Rectal smooth muscle tissue (tissue), 1 donor: ENCODE results near the gene PDCD2L.
"Not testable (repeated sequence)": the region's sequence is repeated elsewhere in the genome, so short reads cannot be mapped to it uniquely, and the experiment has no call there.

Experiments used
- H3K27ac ChIP-seq: one replicate; pipeline ENCODE4 v1.7.0; 2013; ENCODE audit warnings: low read depth, low read length, inconsistent platforms
- H3K27me3 ChIP-seq: one replicate; pipeline ENCODE4 v1.7.0; 2013; ENCODE audit warnings: low read length; ENCODE audit not compliant: control insufficient read depth, insufficient read depth
- H3K36me3 ChIP-seq: one replicate; pipeline ENCODE4 v1.7.0; 2013; ENCODE audit warnings: low read length; ENCODE audit not compliant: control insufficient read depth, insufficient read depth
- H3K4me1 ChIP-seq: one replicate; pipeline ENCODE4 v1.7.0; 2013; ENCODE audit warnings: low read length; ENCODE audit not compliant: control insufficient read depth, insufficient read depth
- H3K4me3 ChIP-seq: one replicate; pipeline ENCODE4 v1.7.0; 2013; ENCODE audit warnings: low read length
- H3K9ac ChIP-seq: one replicate; pipeline ENCODE4 v1.7.0; 2013; ENCODE audit warnings: low read length

PDCD2L gene

GRCh38 chr19:34461375-34462100 lies 57.3 kb downstream of the PDCD2L start:
- peaks cover 41% of the 10 kb centered on the region for H3K36me3 ChIP-seq
- no peaks in the 10 kb centered on the region for H3K4me1 ChIP-seq
- H3K27ac ChIP-seq: no peak overlapping the region
- no peak overlapping the region for H3K9ac ChIP-seq
- no peaks in the 10 kb centered on the region for H3K27me3 ChIP-seq
- H3K4me3 ChIP-seq: no peak overlapping the region

- H3K36me3 ChIP-seq: peaks cover 42% of the 10 kb centered on the region
- H3K27ac ChIP-seq, H3K4me1 ChIP-seq, H3K9ac ChIP-seq, H3K27me3 ChIP-seq, H3K4me3 ChIP-seq: not testable (repeated sequence)
Measured at GRCh38 chr19:34464785-34465184, 60.6 kb downstream of the PDCD2L start.

GRCh38 chr19:34468409-34468808 lies 64.2 kb downstream of the PDCD2L start:
- Histone ChIP-seq H3K4me1 (no peaks in the 10 kb centered on the region), H3K27me3 (no peaks in the 10 kb centered on the region), H3K36me3 (peaks cover 20% of the 10 kb centered on the region), H3K4me3 (no peak overlapping the region), H3K27ac (no peak overlapping the region), H3K9ac (no peak overlapping the region)

- H3K4me1 ChIP-seq, H3K27ac ChIP-seq, H3K4me3 ChIP-seq, H3K27me3 ChIP-seq, H3K9ac ChIP-seq: not testable (repeated sequence)
- peaks cover 18% of the 10 kb centered on the region for H3K36me3 ChIP-seq
Measured at GRCh38 chr19:34469026-34469425, 64.8 kb downstream of the PDCD2L start.

- H3K9ac ChIP-seq: no peak overlapping the region
Measured at GRCh38 chr19:34471906-34472700, 67.9 kb downstream of the PDCD2L start.

GRCh38 chr19:34474233-34474989 lies 70.2 kb downstream of the PDCD2L start:
- H3K9ac ChIP-seq: no peak overlapping the region
- peaks cover 3% of the 10 kb centered on the region for H3K36me3 ChIP-seq
- H3K27me3 ChIP-seq: no peaks in the 10 kb centered on the region
- no peaks in the 10 kb centered on the region for H3K4me1 ChIP-seq
- H3K4me3 ChIP-seq: no peak overlapping the region
- H3K27ac ChIP-seq: no peak overlapping the region

More at GRCh38 chr19:34471906-34472700, 67.9 kb downstream of the PDCD2L start:
- Histone ChIP-seq H3K27ac (no peak overlapping the region), H3K4me3 (no peak overlapping the region), H3K4me1 (no peaks in the 10 kb centered on the region), H3K36me3 (peaks cover 9% of the 10 kb centered on the region), H3K27me3 (no peaks in the 10 kb centered on the region)

- Histone ChIP-seq H3K36me3 (peaks cover under 1% of the 10 kb centered on the region), H3K9ac (no peak overlapping the region), H3K27ac (no peak overlapping the region), H3K27me3 (no peaks in the 10 kb centered on the region), H3K4me1 (no peaks in the 10 kb centered on the region), H3K4me3 (no peak overlapping the region)
Measured at GRCh38 chr19:34475026-34475974, 71.1 kb downstream of the PDCD2L start.
